ENCODE results near the gene SLC38A6.
A peak's percentile ranks its signal among the peaks of the same experiment; 100 is the strongest.

Gene SLC38A6

GRCh38 chr14:61019537-61019936 is 38.5 kb downstream of the SLC38A6 start:
- CTCF ChIA-PET: interaction anchor here (0.8 to 1.8 kb wide), 4 partner anchors 10 to 394 kb away, joined by 3 to 6 read pairs (median 4); no protein-coding TSS in a partner anchor
- POLR2A ChIA-PET: no interaction called here
- H3K4me3 ChIP-seq (ENCODE audit: low read depth, low read length): no peak overlapping the region
- TF ChIP-seq CTCF (IDR thresholded peaks at IDR 0.05; ENCODE audit: insufficient read depth, low read length, missing control alignments): no peak
- no peak for DNase-seq (ENCODE audit: low read depth, low spot score)

DNA sequence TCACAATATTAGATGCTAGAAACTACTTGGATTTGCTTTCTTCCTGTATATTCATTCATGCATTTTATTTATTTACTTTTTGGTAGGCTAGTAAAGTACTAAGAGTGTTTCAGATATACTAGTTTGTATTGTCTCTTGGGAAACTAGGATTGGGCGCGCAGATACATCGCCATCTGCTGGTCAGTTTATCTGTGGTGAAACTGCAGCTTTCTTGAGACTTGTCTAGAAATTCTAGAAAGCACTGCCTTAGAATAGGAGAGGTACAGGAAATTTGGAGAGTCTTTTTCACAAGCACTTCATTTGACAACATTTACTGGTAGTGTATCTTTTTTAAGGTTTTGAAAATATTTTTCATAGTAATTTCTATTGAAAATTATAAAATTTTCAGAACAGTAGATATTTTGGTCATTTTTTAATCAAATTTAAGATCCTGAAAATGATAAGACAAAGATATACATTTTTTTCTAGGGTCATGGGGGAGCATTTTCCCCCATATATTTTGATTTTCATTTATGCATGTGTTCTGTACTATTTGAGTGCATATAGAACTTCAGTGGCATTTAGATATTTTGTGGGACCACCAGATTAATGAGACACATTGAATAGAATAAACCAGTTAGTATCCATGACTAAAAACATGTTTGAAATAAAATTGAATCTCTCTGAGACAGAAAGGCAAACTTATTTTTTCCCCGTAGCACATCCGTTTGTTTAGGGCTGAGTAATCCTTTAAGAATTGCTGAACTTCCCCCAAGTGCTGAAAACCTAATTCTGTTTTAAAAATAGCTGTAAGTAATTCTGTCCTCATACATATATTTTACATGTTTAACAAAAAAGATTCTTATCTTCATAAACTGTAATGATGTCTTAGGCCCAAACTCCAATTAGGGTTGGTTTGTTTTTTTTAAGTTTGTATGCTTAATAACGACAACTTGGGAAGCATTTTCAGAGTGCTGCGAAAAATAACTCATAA is 44.5 kb downstream of the SLC38A6 start:
- POLR2A ChIA-PET: no interaction called here
- no peak for DNase-seq (ENCODE audit: low read depth, low spot score)
- TF ChIP-seq CTCF (IDR thresholded peaks at IDR 0.05; ENCODE audit: insufficient read depth, low read length, missing control alignments): peak; percentile 70
- CTCF ChIA-PET: interaction anchor here (0.6 to 3.4 kb wide), 24 partner anchors 9 to 402 kb away, joined by 3 to 27 read pairs (median 4); partner anchors contain the start of genes SLC38A6 and TRMT5
- no peak overlapping the region for H3K4me3 ChIP-seq (ENCODE audit: low read depth, low read length)

DNA sequence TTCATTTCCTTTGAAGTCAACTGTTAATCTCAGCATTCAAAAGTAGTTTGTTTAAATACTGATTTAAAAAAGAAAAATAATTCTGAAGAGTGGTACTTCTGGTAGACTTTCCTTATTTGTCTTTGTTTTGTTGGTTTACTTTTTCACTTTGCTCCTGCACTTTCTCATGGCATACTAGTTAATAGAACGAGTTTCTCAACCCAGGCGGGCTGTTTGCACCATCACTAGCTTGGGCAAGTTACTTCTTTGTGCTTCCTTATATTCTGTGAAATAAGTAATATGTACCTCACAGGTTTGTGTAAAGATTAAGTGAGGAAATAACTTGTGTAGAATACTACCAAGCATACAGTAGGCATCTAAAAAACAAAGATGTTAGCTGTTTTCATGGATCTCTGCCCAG is 45.5 kb downstream of the SLC38A6 start:
- no peak for TF ChIP-seq CTCF (IDR thresholded peaks at IDR 0.05; ENCODE audit: insufficient read depth, low read length, missing control alignments)
- ChIA-PET CTCF (interaction anchor here (0.6 to 3.4 kb wide), 18 partner anchors 8 to 401 kb away, joined by 3 to 27 read pairs (median 5); no protein-coding TSS in a partner anchor), POLR2A (no interaction called here)
- H3K4me3 ChIP-seq (ENCODE audit: low read depth, low read length): no peak overlapping the region
- no peak for DNase-seq (ENCODE audit: low read depth, low spot score)

GRCh38 chr14:61031026-61031425 is 50.0 kb downstream of the SLC38A6 start:
- no peak for TF ChIP-seq CTCF (IDR thresholded peaks at IDR 0.05; ENCODE audit: insufficient read depth, low read length, missing control alignments)
- CTCF ChIA-PET: interaction anchor here (1.0 kb wide), 1 partner anchor 12 kb away, joined by 3 read pairs; no protein-coding TSS in a partner anchor
- no peak for DNase-seq (ENCODE audit: low read depth, low spot score)
- no peak overlapping the region for H3K4me3 ChIP-seq (ENCODE audit: low read depth, low read length)
- POLR2A ChIA-PET: no interaction called here

DNA sequence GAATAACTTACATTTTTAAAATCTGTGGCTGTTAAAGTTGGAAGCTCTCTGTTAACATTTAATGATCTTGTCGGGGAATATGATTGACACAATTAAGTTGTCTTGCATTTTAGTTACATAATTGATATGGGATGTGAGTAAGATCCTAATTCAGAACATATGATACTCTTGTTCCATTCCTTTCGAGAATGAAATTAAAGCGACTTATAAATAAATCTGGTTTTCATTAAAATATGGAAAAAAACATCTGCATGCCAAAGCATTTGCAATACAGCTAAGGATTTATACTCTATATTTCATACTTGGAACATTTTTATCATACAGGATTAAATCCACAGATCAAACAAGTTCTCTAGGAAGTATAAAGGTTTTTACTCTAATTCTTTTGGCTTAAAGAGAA is 52.0 kb downstream of the SLC38A6 start:
- ChIA-PET POLR2A (interaction anchor here (0.6 kb wide), 1 partner anchor 701 kb away, joined by 3 read pairs; no protein-coding TSS in a partner anchor), CTCF (interaction anchor here (1.0 to 1.6 kb wide), 3 partner anchors 9 to 47 kb away, joined by 3 to 5 read pairs (median 3); no protein-coding TSS in a partner anchor)
- no peak for TF ChIP-seq CTCF (IDR thresholded peaks at IDR 0.05; ENCODE audit: insufficient read depth, low read length, missing control alignments)
- H3K4me3 ChIP-seq (ENCODE audit: low read depth, low read length): no peak overlapping the region
- no peak for DNase-seq (ENCODE audit: low read depth, low spot score)

DNA sequence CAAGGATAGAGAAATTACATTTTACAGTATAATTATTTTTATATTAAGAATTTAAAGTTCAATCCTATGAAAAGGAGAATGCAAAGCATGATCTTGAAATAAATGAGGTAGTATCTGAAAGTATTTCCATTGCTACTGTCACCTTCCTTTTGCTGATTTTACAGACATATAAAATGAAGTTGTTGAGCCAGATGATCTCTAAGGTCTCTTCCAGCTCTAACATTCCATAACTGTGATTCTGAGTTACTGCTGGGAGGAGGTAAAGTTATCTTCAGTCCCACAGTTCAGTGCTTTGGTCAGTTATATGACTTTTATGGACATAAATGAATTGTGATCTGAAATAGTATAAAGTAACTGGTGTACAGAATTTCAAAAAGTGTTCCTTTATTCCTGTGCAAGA is 52.8 kb downstream of the SLC38A6 start:
- TF ChIP-seq CTCF (IDR thresholded peaks at IDR 0.05; ENCODE audit: insufficient read depth, low read length, missing control alignments): no peak
- H3K4me3 ChIP-seq (ENCODE audit: low read depth, low read length): no peak overlapping the region
- no peak for DNase-seq (ENCODE audit: low read depth, low spot score)
- POLR2A ChIA-PET: no interaction called here
- CTCF ChIA-PET: interaction anchor here (1.5 kb wide), 1 partner anchor 218 kb away, joined by 5 read pairs; no protein-coding TSS in a partner anchor

Measured in AG04449 (cell line).